Right lobe of liver (tissue), 6 donors: ENCODE results near the gene PDCD11. TPM values are rescaled to one million over a fixed set of nuclear protein-coding genes. Genes with fewer than 3 reads are reported as not detected.
"Not testable (repeated sequence)": the region's sequence is repeated elsewhere in the genome, so short reads cannot be mapped to it uniquely, and the experiment has no call there.

ENCODE experiments used
- ATAC-seq, 4 donors: fragments of 200-7000 bp; cut with Tn5 transposase; one replicate each; pipeline ENCODE4 v1.9.1; 2020; ENCODE audit warnings: mild to moderate bottlenecking in 4 of 4, moderate library complexity in 4 of 4
- DNase-seq, 3 donors: peaks; one replicate each; pipeline ENCODE4 v3.0.0-alpha.2; 2020
- H3K27ac ChIP-seq, 3 donors: fragments of 200-600 bp; one replicate each; pipeline ENCODE4 v1.8.0; 2022
- H3K27me3 ChIP-seq, 2 donors: fragments of 200-600 bp; one replicate each; pipeline ENCODE4 v1.8.0; 2022
- H3K36me3 ChIP-seq, 4 donors: fragments of 200-600 bp; sonication (generic) in 1 of 4; one replicate each; pipeline versions ENCODE4 v1.5.1 to v1.8.0; 2017 to 2022; ENCODE audit warnings: control low read depth in 1 of 4
- H3K4me1 ChIP-seq, 4 donors: fragments of 200-600 bp; sonication (generic) in 1 of 4; one replicate each; pipeline versions ENCODE4 v1.5.1 to v1.8.0; 2017 to 2022; ENCODE audit warnings: control low read depth in 1 of 4
- H3K4me3 ChIP-seq, 3 donors: fragments of 200-600 bp; one replicate each; pipeline ENCODE4 v1.8.0; 2022
- H3K9me3 ChIP-seq, 4 donors: fragments of 200-600 bp; sonication (generic) in 1 of 4; one replicate each; pipeline versions ENCODE4 v1.5.1 to v1.8.0; 2017 to 2022; ENCODE audit warnings: control low read depth in 1 of 4
- POLR2A ChIP-seq: fragments of 450-650 bp; IDR thresholded peaks from one replicate; pipeline ENCODE4 v1.6.1; 2017; ENCODE audit warnings: antibody characterized with exemption, mild to moderate bottlenecking
- WGBS: methylation state at CpG from one replicate; pipeline ENCODE4 v1.1.6; 2018; ENCODE audit warnings: low coverage, low lambda C conversion rate; ENCODE audit not compliant: insufficient coverage; ENCODE audit errors: missing lambda C conversion rate; 5-methylcytosine and 5-hydroxymethylcytosine counted together
- intact Hi-C, 2 donors: fragments of 100-400 bp; cut with DNase I; formaldehyde crosslinking; loops; one replicate each; pipeline versions ENCODE4 v1.11.2 to v1.14.1; 2022
- total RNA-seq, 6 experiments: library from RNA; depleted of rRNA in 2 of 6; stranded (reverse); fragments of >200 nt in 2 of 6; fragmentation: NEBNext Ultra II Directional in 3 of 6; extraction: Animal tissue kit (Norgen Biotek cat#: 25700) in 3 of 6; gene quantifications; one replicate each; pipeline versions ENCODE4 v1.1.0 to v1.2.4, GENCODE V29; 2016 to 2023
- TF ChIP-seq, protein P1 (sequence below), 4 donors: fragments of 200-600 bp in 3 of 4; fragments of 450-650 bp in 1 of 4; IDR thresholded peaks; one replicate each; pipeline versions ENCODE4 v1.5.1 to v1.8.0; 2016 to 2022; ENCODE audit warnings: antibody characterized with exemption in 4 of 4, mild to moderate bottlenecking in 2 of 4
- donor health status: DM: no; HTN: yes; CAD: no.
- donor health status: DM: no; HTN: no; CAD: no.
- donor health status: DM: no; HTN: no; CAD: no.
- donor health status: DM: no; HTN: yes; CAD: no.
- donor health status: DM: no; HTN: yes; CAD: no.

The PDCD11 gene
- total RNA-seq, 6 experiments from 2014 or later: 10.6 to 13.5 (median 12.0) TPM

DNA sequence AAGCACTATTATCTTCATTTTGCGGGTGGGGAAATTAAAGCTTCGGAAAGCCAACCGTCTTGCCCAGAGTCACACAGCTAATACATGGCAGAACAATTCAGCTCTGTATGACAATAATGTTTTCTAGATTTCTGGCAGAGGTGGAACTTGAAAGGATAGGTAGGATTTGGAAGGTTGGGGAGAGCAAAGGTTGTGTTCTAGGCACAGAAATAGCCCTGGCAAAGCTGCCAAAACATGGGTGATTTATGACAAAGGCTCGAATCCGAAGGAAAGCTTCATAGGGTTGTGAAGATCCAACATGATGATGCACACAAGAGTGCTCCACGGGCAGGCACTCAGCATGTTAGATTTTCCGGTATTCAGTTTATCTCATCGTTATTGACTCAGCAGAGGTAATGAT, 19.2 kb downstream of the PDCD11 start:
- Histone ChIP-seq H3K9me3 (no peaks in the 10 kb centered on the region), H3K4me3 (no peak overlapping the region), H3K36me3 (peaks cover 0 to 75% (median 42%) of the 10 kb centered on the region in 4 donors), H3K4me1 (peaks cover 0 to 36% (median 13%) of the 10 kb centered on the region in 4 donors), H3K27ac (peak overlapping the region in 2 of 3 donors; percentile 11 to 43), H3K27me3 (no peaks in the 10 kb centered on the region)
- TF ChIP-seq, protein P1, sequence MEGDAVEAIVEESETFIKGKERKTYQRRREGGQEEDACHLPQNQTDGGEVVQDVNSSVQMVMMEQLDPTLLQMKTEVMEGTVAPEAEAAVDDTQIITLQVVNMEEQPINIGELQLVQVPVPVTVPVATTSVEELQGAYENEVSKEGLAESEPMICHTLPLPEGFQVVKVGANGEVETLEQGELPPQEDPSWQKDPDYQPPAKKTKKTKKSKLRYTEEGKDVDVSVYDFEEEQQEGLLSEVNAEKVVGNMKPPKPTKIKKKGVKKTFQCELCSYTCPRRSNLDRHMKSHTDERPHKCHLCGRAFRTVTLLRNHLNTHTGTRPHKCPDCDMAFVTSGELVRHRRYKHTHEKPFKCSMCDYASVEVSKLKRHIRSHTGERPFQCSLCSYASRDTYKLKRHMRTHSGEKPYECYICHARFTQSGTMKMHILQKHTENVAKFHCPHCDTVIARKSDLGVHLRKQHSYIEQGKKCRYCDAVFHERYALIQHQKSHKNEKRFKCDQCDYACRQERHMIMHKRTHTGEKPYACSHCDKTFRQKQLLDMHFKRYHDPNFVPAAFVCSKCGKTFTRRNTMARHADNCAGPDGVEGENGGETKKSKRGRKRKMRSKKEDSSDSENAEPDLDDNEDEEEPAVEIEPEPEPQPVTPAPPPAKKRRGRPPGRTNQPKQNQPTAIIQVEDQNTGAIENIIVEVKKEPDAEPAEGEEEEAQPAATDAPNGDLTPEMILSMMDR (IDR thresholded peaks at IDR 0.05): no peak
- TF ChIP-seq POLR2A: no peak
- intact Hi-C loops: loop anchor here (5.0 kb wide), 2 partner anchors 62 to 177 kb away; partner anchors contain the start of gene CALHM3 (in 1 of the 2)
- ATAC-seq (peak; percentile 13 to 50 (median 38)), DNase-seq (peak in 1 of 3 donors; percentile 56)
- 42% methylated on average over 8 of the region's 8 CpGs for WGBS

DNA sequence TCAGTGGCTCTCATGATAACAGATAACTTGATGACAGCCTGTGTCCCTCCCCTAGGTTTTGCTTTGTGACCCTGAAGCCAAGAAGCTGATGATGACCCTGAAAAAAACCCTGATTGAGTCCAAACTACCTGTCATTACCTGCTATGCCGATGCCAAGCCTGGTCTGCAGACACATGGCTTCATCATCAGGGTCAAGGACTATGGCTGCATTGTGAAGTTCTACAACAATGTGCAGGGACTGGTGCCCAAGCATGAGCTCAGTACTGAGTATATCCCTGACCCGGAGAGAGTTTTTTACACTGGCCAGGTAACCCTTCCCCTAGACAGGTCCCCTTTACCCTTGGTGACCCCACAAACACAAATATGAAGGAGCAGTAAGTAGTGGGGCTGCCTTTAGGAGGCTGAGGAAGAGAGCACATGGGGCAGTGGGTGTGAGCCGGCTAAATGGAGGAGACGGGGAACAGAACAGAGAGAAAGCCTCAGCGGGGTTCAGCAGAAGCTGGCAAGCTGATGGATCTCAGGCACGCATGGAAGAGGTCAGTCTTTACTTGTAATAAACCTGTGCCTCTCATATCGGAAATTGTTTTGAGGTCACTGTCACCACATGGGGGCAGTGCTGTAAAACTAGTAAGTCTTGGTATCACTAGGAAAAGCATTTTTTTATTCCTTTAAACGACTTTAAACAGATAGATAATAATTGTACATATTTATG, 20.2 kb downstream of the PDCD11 start:
- Histone ChIP-seq H3K27ac (no peak overlapping the region), H3K4me1 (peaks cover 0 to 36% (median 13%) of the 10 kb centered on the region in 4 donors), H3K36me3 (peaks cover 0 to 74% (median 36%) of the 10 kb centered on the region in 4 donors), H3K4me3 (no peak overlapping the region), H3K9me3 (no peaks in the 10 kb centered on the region), H3K27me3 (no peaks in the 10 kb centered on the region)
- WGBS: 47% methylated on average over 8 of the region's 8 CpGs
- peak; percentile 43 to 52 (median 46) for ATAC-seq
- intact Hi-C loops: loop anchor here (5.0 kb wide), 2 partner anchors 61 to 176 kb away; partner anchors contain the start of gene CALHM3 (in 1 of the 2)
- peak in 2 of 3 donors; percentile 32 to 64 for DNase-seq
- TF ChIP-seq, protein P1 (IDR thresholded peaks at IDR 0.05): peak; percentile 59 to 73 (median 64)
- TF ChIP-seq POLR2A: no peak

DNA sequence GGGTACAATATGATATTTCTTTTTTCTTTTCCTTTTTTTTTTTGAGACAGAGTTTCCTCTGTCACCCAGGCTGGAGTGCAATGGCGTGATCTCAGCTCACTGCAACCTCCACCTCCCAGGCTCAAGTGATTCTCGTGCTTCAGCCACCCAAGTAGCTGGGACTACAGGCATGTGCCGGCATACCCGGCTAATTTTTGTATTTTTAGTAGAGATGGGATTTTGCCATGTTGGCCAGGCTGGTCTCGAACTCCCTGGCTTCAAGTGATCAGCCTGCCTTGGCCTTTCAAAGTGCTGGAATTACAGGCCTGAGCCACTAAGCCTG, 20.7 kb downstream of the PDCD11 start:
- not testable (repeated sequence) for DNase-seq
- 80% methylated on average over 4 of the region's 5 CpGs for WGBS

DNA sequence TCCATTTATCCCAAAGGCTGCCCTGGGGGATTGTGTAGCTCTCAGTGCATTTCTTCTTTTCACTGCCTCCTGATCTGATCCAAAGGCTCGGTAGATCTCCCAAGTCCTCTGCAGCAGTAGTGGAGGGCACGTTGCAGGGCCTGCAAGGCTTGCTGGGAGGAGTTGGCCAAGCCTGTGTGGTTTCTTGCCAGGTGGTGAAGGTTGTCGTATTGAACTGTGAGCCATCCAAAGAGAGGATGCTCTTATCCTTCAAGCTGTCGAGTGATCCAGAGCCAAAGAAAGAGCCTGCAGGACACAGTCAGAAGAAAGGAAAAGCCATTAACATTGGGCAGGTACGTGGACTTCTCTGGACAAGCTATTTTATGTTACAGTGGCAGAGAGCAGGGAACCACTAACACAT, 21.2 kb downstream of the PDCD11 start:
- intact Hi-C loops: loop anchor here (5.0 kb wide), 2 partner anchors 60 to 175 kb away; partner anchors contain the start of gene CALHM3 (in 1 of the 2)

More for the DNA sequence above, 20.7 kb downstream of the PDCD11 start:
- Histone ChIP-seq H3K36me3 (peaks cover 0 to 70% (median 34%) of the 10 kb centered on the region in 4 donors), H3K4me1 (peaks cover 0 to 36% (median 13%) of the 10 kb centered on the region in 4 donors)
- ATAC-seq, H3K4me3 ChIP-seq, H3K27me3 ChIP-seq, H3K27ac ChIP-seq, H3K9me3 ChIP-seq: not testable (repeated sequence)
- intact Hi-C loops: loop anchor here (5.0 kb wide), 2 partner anchors 60 to 175 kb away; partner anchors contain the start of gene CALHM3 (in 1 of the 2)

More for the DNA sequence above, 21.2 kb downstream of the PDCD11 start:
- H3K36me3 ChIP-seq: peaks cover 0 to 70% (median 35%) of the 10 kb centered on the region in 4 donors
- no peaks in the 10 kb centered on the region for H3K27me3 ChIP-seq
- no peak overlapping the region for H3K4me3 ChIP-seq
- TF ChIP-seq POLR2A: no peak
- TF ChIP-seq, protein P1 (IDR thresholded peaks at IDR 0.05): no peak
- H3K4me1 ChIP-seq: peaks cover 0 to 34% (median 13%) of the 10 kb centered on the region in 4 donors
- no peak for ATAC-seq
- 74% methylated on average over 5 of the region's 5 CpGs for WGBS
- H3K9me3 ChIP-seq: no peaks in the 10 kb centered on the region
- no peak overlapping the region for H3K27ac ChIP-seq
- DNase-seq: no peak
